WI38 (cell line): ENCODE results near the gene ELOVL6.

Experiments used
- H3K4me3 ChIP-seq: 2 replicates; pipeline ENCODE4 v1.5.1; 2011; ENCODE audit warnings: low read depth, mild to moderate bottlenecking, control low read depth, low read length
- CTCF ChIP-seq: IDR thresholded peaks from 2 replicates; pipeline ENCODE4 v1.5.1; 2012; ENCODE audit warnings: low read depth, mild to moderate bottlenecking, control low read depth, low read length

The ELOVL6 gene

GRCh38 chr4:110142461-110142860 is 56.0 kb downstream of the ELOVL6 start:
- H3K4me3 ChIP-seq: no peak overlapping the region
- TF ChIP-seq CTCF: no peak

- no peak for TF ChIP-seq CTCF
- H3K4me3 ChIP-seq: no peak overlapping the region
Observed at GRCh38 chr4:110139815-110140214, 58.6 kb downstream of the ELOVL6 start.

GRCh38 chr4:110139111-110139510 is 59.3 kb downstream of the ELOVL6 start:
- TF ChIP-seq CTCF: no peak

GRCh38 chr4:110138551-110138950 is 59.9 kb downstream of the ELOVL6 start:
- TF ChIP-seq CTCF: no peak

More at GRCh38 chr4:110139111-110139510, 59.3 kb downstream of the ELOVL6 start:
- H3K4me3 ChIP-seq: no peak overlapping the region

GRCh38 chr4:110137829-110138228 is 60.6 kb downstream of the ELOVL6 start:
- H3K4me3 ChIP-seq: no peak overlapping the region
- TF ChIP-seq CTCF: no peak

More at GRCh38 chr4:110138551-110138950, 59.9 kb downstream of the ELOVL6 start:
- no peak overlapping the region for H3K4me3 ChIP-seq

GRCh38 chr4:110135523-110135922 is 62.9 kb downstream of the ELOVL6 start:
- no peak overlapping the region for H3K4me3 ChIP-seq
- no peak for TF ChIP-seq CTCF

GRCh38 chr4:110135076-110135475 is 63.3 kb downstream of the ELOVL6 start:
- TF ChIP-seq CTCF: no peak
- H3K4me3 ChIP-seq: no peak overlapping the region
